ENCODE results near the gene PNMA6F. TPM values are rescaled to one million over a fixed set of nuclear protein-coding genes. Genes with fewer than 3 reads are reported as not detected.

The PNMA6F gene
- total and polyA plus RNA-seq, 2 experiments from 2014 or later, result 0.06 to 0.83 TPM

DNA sequence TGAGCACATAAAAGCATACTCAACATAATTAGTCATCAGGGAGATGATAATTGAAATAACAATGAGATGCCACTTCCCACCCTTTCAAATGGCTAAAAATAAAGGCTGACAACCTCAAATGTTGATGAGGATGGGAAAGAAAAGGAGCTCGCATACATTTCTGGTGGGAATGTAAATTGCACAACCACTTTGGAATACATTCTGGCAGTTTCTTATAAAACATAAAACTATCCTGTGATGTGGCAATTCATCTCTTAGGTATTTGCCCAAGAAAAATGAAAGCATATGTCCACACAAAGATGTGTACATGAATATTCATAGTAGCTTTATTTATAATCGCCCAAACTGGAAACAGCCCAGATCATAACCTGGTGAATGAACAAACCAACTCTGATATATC is 11.7 kb upstream of the PNMA6F start:
- no peaks in the 10 kb centered on the region for H3K9me3 Mint-ChIP-seq
- no peaks in the 10 kb centered on the region for H3K9me2 ChIP-seq (ENCODE audit: insufficient read depth)

More for the DNA sequence above, 11.7 kb upstream of the PNMA6F start:
- H3K27me3 ChIP-seq (ENCODE audit: insufficient read depth), result no peaks in the 10 kb centered on the region
- peak overlapping the region; percentile 63; the same call in 1 of the 2 replicates for H2AFZ ChIP-seq
- Mint-ChIP-seq H3K4me3 (peak overlapping the region; percentile 94), H3K4me1 (peaks cover 19% of the 10 kb centered on the region), H3K36me3 (ENCODE audit: low read depth) (peaks cover 8% of the 10 kb centered on the region; the same call in 2 of the 3 replicates), H3K27ac (no peak overlapping the region), H3K27me3 (ENCODE audit: insufficient read depth, low read depth, poor library complexity) (peaks cover 1% of the 10 kb centered on the region)
- H3K4me2 ChIP-seq, result peak overlapping the region; percentile 73
- H3K27ac ChIP-seq (ENCODE audit: low read depth), result no peak overlapping the region
- H3F3A ChIP-seq (replicated peaks; ENCODE audit: low read depth), result no peaks in the 10 kb centered on the region
- no peak for ATAC-seq
- TF ChIP-seq NANOG (IDR thresholded peaks at IDR 0.05; ENCODE audit: borderline replicate concordance) (no peak), EZH2 (IDR thresholded peaks at IDR 0.05; ENCODE audit: low read depth, unreplicated experiment) (no peak), JUNB (IDR thresholded peaks at IDR 0.05; ENCODE audit: unreplicated experiment) (no peak), EZH2phosphoT487 (IDR thresholded peaks at IDR 0.05; ENCODE audit: unreplicated experiment) (no peak), STAT1 (IDR thresholded peaks at IDR 0.05; ENCODE audit: unreplicated experiment) (no peak), ZNF114 (CRISPR knock-in tag; IDR thresholded peaks at IDR 0.05) (no peak), POLR2AphosphoS5 (IDR thresholded peaks at IDR 0.05; ENCODE audit: low read depth) (no peak), CREB1 (CRISPR knock-in tag; IDR thresholded peaks at IDR 0.05; ENCODE audit: low read depth) (no peak), ZNF331 (CRISPR knock-in tag; IDR thresholded peaks at IDR 0.05; ENCODE audit: low read depth) (no peak)
- TF ChIP-seq, protein P1, sequence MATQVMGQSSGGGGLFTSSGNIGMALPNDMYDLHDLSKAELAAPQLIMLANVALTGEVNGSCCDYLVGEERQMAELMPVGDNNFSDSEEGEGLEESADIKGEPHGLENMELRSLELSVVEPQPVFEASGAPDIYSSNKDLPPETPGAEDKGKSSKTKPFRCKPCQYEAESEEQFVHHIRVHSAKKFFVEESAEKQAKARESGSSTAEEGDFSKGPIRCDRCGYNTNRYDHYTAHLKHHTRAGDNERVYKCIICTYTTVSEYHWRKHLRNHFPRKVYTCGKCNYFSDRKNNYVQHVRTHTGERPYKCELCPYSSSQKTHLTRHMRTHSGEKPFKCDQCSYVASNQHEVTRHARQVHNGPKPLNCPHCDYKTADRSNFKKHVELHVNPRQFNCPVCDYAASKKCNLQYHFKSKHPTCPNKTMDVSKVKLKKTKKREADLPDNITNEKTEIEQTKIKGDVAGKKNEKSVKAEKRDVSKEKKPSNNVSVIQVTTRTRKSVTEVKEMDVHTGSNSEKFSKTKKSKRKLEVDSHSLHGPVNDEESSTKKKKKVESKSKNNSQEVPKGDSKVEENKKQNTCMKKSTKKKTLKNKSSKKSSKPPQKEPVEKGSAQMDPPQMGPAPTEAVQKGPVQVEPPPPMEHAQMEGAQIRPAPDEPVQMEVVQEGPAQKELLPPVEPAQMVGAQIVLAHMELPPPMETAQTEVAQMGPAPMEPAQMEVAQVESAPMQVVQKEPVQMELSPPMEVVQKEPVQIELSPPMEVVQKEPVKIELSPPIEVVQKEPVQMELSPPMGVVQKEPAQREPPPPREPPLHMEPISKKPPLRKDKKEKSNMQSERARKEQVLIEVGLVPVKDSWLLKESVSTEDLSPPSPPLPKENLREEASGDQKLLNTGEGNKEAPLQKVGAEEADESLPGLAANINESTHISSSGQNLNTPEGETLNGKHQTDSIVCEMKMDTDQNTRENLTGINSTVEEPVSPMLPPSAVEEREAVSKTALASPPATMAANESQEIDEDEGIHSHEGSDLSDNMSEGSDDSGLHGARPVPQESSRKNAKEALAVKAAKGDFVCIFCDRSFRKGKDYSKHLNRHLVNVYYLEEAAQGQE (IDR thresholded peaks at IDR 0.05; ENCODE audit: unreplicated experiment), result no peak
- TF ChIP-seq, protein P2, sequence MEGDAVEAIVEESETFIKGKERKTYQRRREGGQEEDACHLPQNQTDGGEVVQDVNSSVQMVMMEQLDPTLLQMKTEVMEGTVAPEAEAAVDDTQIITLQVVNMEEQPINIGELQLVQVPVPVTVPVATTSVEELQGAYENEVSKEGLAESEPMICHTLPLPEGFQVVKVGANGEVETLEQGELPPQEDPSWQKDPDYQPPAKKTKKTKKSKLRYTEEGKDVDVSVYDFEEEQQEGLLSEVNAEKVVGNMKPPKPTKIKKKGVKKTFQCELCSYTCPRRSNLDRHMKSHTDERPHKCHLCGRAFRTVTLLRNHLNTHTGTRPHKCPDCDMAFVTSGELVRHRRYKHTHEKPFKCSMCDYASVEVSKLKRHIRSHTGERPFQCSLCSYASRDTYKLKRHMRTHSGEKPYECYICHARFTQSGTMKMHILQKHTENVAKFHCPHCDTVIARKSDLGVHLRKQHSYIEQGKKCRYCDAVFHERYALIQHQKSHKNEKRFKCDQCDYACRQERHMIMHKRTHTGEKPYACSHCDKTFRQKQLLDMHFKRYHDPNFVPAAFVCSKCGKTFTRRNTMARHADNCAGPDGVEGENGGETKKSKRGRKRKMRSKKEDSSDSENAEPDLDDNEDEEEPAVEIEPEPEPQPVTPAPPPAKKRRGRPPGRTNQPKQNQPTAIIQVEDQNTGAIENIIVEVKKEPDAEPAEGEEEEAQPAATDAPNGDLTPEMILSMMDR (conservative IDR thresholded peaks at IDR 0.05; ENCODE audit: low read depth in 2 of 2), result no peak
- TF ChIP-seq, protein P3, sequence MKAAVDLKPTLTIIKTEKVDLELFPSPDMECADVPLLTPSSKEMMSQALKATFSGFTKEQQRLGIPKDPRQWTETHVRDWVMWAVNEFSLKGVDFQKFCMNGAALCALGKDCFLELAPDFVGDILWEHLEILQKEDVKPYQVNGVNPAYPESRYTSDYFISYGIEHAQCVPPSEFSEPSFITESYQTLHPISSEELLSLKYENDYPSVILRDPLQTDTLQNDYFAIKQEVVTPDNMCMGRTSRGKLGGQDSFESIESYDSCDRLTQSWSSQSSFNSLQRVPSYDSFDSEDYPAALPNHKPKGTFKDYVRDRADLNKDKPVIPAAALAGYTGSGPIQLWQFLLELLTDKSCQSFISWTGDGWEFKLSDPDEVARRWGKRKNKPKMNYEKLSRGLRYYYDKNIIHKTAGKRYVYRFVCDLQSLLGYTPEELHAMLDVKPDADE (IDR thresholded peaks at IDR 0.05), result no peak
- TF ChIP-seq, protein P4, sequence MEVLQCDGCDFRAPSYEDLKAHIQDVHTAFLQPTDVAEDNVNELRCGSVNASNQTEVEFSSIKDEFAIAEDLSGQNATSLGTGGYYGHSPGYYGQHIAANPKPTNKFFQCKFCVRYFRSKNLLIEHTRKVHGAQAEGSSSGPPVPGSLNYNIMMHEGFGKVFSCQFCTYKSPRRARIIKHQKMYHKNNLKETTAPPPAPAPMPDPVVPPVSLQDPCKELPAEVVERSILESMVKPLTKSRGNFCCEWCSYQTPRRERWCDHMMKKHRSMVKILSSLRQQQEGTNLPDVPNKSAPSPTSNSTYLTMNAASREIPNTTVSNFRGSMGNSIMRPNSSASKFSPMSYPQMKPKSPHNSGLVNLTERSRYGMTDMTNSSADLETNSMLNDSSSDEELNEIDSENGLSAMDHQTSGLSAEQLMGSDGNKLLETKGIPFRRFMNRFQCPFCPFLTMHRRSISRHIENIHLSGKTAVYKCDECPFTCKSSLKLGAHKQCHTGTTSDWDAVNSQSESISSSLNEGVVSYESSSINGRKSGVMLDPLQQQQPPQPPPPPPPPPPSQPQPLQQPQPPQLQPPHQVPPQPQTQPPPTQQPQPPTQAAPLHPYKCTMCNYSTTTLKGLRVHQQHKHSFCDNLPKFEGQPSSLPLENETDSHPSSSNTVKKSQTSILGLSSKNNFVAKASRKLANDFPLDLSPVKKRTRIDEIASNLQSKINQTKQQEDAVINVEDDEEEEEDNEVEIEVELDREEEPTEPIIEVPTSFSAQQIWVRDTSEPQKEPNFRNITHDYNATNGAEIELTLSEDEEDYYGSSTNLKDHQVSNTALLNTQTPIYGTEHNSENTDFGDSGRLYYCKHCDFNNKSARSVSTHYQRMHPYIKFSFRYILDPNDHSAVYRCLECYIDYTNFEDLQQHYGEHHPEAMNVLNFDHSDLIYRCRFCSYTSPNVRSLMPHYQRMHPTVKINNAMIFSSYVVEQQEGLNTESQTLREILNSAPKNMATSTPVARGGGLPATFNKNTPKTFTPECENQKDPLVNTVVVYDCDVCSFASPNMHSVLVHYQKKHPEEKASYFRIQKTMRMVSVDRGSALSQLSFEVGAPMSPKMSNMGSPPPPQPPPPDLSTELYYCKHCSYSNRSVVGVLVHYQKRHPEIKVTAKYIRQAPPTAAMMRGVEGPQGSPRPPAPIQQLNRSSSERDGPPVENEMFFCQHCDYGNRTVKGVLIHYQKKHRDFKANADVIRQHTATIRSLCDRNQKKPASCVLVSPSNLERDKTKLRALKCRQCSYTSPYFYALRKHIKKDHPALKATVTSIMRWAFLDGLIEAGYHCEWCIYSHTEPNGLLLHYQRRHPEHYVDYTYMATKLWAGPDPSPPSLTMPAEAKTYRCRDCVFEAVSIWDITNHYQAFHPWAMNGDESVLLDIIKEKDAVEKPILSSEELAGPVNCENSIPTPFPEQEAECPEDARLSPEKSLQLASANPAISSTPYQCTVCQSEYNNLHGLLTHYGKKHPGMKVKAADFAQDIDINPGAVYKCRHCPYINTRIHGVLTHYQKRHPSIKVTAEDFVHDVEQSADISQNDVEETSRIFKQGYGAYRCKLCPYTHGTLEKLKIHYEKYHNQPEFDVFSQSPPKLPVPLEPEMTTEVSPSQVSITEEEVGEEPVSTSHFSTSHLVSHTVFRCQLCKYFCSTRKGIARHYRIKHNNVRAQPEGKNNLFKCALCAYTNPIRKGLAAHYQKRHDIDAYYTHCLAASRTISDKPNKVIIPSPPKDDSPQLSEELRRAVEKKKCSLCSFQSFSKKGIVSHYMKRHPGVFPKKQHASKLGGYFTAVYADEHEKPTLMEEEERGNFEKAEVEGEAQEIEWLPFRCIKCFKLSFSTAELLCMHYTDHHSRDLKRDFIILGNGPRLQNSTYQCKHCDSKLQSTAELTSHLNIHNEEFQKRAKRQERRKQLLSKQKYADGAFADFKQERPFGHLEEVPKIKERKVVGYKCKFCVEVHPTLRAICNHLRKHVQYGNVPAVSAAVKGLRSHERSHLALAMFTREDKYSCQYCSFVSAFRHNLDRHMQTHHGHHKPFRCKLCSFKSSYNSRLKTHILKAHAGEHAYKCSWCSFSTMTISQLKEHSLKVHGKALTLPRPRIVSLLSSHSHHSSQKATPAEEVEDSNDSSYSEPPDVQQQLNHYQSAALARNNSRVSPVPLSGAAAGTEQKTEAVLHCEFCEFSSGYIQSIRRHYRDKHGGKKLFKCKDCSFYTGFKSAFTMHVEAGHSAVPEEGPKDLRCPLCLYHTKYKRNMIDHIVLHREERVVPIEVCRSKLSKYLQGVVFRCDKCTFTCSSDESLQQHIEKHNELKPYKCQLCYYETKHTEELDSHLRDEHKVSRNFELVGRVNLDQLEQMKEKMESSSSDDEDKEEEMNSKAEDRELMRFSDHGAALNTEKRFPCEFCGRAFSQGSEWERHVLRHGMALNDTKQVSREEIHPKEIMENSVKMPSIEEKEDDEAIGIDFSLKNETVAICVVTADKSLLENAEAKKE (CRISPR knock-in tag; IDR thresholded peaks at IDR 0.05), result no peak
- H3K4me1 ChIP-seq (ENCODE audit: insufficient read depth), result peaks cover 12% of the 10 kb centered on the region; the same call in 1 of the 2 replicates
- H3K79me2 ChIP-seq (replicated peaks; ENCODE audit: insufficient read depth), result peaks cover 6% of the 10 kb centered on the region; the same call in 1 of the 2 replicates
- DNase-seq (ENCODE audit: low spot score), result no peak
- no peaks in the 10 kb centered on the region for H3K36me3 ChIP-seq (ENCODE audit: insufficient read depth)
- peak overlapping the region; percentile 72 for H3K4me3 ChIP-seq
- no peaks in the 10 kb centered on the region for H4K20me1 ChIP-seq (replicated peaks; ENCODE audit: insufficient read depth)

Data from GM23338 (cell line).